CD4-positive, alpha-beta T cell treated with Interleukin-6 for 4 hours (primary cell): ENCODE results near the gene SV2C.
A peak's percentile ranks its signal among the peaks of the same experiment; 100 is the strongest.

ENCODE experiments used
- DNase-seq: peaks from one replicate; pipeline ENCODE4 v3.0.0-alpha.2; 2020; ENCODE audit warnings: mixed read lengths

The SV2C gene

DNA sequence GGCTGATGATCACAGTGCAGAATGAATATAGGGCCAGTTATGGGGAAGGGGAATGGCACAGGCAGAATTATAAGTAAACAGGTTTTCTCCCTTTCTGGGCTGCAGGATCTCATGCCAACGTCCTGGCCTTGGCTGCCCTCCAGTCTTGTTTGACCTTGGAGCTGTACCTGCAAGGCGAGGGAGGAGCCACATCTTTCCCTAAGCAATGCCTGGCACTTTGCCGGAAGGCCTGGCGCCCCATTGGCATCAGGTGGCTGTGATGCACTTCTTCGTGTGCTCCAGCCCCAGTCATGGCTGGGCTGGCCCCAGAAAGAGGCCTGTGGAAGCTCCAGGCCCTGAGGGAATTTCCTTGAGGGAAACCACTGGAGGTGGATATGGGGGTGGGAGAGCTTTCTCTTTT is 303.2 kb downstream of the SV2C start:
- no peak for DNase-seq

DNA sequence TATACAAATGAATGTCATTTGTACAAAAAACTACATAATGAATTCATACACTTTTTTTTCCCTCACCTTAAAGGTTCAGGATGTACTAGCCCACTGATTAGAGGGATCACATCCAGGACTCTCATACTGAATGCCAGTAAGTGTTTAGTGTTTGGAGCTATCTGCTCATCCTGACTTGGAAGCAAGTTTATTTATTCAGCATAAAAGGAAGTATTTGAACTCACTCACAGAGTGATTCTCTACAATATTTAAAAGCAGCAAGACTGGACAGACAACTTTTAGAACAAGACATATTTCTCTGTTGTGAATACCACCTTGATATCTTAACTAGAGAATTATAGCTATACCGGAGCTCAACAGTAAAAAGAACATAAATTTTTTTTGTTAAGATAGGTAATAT is 305.1 kb downstream of the SV2C start:
- DNase-seq = no peak

DNA sequence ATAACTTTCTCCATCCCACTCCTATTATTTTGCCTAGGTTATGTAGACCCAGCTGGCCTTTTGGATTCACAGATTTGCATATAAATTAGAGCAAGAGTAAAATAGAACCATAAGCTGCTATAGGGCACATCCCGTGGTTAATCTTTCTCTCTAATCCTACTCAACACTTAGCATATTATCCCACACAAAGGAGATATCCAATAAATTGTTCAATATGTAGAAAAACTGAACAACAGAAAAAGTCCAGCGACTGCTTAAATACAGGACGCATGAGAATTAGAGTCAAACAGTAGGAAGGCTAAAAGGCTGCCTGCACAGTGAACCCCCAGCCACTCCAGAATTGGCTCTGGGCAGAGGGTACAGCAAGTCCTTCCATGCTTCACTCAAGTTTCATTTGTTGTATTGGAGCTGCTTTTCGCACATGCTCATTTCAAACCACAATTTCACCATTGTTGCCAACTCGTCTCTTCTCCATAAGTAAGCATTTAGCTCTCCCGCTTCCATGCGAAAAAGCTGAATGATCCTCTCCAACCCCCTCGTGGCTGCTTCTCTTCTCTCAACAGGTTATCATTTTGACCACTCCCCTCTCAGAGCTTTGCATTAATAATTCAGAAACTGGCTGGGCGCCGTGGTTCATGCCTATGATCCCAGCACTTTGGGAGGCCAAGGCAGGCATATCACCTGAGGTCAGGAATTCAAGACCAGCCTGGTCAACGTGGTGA is 305.8 kb downstream of the SV2C start:
- DNase-seq = no peak

DNA sequence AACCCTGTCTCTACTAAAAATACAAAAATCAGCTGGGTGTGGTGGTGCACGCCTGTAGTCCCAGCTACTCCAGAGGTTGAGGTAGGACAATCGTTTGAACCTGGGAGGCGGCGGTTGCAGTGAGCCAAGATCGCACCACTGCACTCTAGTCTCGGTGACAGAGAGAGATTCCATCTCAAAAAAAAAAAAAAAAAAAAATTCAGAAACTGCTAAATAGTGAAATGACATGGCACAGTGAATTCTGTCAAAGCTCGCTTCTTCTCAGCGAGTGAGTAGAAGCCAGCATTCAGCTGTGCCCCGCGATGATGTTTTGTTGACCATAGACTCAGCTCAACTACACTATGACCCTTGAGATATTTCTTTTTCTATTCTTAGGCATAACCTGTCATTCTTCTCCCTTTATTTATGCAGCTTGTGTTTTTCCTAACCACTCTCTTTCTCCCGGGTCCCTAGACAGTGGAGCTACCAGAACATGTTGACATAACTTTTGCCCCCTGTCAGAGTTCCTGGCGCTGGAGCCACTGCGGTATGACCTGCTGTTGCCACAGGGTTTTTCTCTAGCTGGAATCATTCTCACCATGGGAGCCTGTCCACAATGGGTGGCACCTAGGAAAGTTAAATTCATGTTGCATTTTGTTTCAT is 306.5 kb downstream of the SV2C start:
- no peak for DNase-seq

DNA sequence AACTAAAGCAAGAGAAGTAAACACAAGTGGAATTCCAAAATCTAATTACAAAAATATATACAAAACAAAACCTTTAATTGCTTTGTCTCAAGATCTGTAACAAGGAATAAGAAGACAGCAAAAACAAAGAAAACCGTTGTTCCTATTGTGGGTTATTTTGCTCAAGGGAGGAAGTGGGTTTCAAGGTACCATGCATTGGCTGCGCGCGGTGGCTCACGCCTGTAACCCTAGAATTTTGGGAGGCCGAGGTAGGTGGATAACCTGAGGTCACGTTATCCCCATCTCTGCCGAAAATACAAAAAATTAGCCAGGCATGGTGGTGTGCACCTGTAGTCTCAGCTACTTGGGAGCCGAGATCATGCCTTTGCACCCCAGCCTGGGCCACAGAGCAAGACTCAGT is 307.8 kb downstream of the SV2C start:
- peak; percentile 60 for DNase-seq

DNA sequence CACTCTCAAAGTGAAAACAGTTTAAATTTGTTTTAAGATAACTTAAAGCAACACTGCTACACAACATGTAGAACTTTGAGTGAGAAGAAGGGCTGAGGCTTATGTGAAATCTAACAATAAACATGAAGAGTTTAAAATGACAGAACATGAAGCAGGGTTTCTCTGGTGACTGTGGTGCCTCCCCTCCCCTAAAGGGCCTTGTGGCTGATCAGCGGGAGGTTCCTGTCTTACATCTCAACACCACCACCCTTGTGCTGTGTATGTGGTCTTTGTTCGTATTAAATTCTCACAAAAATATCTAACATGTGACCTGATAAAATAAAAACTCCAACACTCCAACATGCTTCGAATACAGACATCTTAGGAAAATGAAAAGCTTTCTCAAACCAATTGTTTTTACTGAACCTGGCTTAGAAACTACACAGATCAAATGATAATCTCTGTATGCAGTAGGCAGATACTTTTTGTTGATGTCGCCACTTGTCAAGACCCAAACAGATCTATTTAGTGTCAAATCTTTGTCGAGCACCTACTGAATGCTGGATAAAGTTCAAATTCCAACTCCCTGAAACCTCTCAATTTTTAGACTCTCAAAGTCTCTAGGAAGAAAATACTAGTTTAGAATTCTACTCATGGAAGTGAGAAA is 310.0 kb downstream of the SV2C start:
- peak; percentile 55 for DNase-seq

DNA sequence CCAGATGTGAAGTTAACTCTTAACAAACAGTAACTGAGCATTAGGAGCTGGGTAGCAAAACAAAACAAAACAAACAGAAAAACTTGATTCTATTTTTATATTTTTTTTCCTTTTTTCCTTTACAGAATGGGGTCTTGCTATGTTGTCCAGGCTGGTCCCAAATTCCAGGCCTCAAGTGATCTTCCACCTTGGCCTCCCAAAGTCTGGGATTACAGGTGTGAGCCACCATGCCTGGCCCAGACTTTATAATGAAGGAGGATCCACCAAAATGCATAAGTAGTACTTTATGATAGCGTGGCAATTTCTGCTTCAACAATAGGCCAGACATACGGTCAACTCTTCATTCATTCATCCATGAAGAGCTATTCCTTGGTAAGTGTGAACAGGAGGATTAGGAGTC is 314.0 kb downstream of the SV2C start:
- DNase-seq = no peak

DNA sequence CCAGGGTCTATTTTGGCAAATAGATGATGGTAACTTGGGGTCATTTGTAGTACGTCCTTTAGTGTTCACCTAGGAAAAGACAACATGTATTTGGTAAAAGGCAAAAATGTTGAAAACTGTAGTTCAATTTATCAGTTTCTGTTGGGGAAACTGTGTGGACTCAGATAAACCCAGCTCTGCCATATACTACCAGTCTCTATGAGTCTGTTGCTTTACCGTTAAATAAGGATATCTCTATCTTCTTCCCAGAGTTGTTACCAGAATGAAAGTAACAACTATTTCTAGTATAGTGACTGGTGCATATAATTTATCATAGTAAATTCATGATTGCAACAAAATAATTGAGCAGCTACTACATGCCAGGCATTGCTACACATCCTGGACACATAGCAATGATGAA is 316.1 kb downstream of the SV2C start:
- no peak for DNase-seq

DNA sequence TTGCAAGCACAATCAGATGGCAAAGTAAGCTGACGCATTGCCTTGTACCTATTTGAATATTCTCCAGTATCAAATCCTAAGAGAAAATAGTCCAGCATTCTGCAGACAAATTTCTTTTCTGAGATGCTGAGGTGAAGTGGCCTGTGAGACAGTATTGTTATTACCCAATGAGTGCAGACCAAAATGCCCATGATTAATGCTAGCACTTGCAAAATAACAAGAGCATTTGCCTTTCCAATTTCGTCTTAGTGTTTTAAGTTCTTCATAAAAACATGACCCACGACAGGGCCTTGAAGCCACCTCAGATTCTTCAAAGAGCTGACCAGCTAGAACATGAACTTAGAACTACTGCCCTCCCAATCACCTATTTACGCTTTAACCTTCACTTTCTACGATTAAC is 317.3 kb downstream of the SV2C start:
- no peak for DNase-seq

DNA sequence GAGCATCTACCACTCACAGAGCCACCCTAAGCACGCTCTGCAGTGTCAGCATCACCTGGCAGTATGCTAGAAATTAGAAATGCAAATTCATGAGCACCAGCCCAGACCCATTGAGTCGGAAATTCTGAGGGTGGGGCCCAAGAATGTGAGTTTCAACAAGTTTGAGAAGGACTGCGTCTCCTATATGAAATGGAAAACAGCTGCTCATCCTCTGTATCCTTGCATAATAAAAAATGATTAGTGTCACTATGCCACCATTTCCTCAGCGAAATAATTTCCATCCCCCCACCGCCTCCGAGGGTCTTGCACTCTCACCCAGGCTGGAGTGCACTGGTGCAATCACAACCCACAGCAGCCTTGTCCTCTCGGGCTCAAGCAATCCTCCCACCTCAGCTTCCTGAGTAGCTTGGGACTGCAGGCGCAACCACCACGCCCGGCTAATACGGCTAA is 318.6 kb downstream of the SV2C start:
- DNase-seq = peak; percentile 38

DNA sequence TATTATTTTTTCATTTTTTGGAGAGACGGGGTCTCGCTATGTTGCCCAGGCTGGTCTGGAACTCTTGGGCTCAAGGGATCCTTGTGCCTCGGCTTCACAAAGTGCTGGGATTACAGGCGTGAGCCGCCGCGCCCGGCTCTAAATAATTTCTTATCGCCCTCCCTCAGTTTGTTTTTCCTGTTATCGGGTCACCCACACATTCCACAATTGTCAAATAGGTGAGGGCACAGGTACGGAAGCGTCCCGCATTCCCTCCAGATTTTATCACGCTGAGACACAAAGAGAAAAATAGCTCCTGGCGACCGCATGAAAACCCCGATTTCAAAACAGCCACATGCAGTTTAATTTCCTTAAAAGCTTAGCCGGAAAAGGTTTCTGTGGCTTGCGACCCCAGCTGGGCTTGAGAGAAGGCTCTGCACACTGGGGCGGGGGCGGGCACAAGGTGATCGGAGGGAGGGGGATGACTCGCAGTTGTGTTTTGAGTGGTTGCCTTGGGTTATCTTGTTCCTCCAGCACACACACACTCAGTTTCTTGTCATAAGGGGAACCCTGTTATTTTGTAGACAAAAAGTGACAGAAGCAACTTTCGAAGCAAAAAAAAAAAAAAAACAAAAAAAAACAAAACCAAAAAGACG is 319.2 kb downstream of the SV2C start:
- DNase-seq = peak; percentile 86

DNA sequence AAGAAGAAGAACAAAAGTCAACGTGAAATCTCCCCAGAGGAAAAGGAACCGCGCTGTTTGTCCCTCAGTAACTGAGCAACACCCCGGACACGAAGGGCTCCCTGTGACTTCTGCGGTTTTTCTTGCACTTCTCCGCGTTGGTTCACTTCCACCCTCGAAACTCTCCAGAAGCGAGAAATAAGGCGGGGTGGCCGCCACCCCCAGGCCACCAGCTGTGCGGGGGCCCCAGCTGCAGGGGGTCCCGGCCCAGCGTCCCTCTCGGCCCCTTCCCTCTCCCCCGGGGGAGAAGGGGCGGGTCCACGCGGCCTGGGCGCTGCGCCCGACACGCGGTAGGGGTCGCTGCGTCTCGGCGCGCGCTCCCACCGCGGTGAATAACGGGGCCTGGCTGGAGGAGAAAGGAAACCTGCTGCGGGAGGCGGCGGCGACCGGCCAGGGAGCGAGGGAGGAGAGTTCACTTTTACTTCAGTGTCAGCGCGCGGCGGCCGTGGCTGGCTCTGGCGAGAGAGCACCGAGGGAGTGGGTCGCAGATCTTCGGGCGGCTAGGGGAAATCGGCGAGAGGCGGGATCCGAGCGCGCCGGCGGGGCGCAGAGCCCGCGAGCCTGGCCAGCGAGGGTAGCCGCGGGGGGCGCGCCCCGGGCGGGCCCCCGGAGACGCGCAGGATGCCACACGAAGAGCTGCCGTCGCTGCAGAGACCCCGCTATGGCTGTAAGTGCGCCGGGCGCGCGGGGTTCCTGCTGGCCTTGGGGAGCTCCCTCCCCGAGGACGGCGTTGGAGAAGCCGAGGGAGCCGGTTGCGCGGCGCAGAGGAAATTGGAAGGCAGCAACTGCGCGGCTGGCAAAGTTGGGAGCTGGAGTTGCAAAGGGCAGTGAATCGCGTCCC is 319.9 kb downstream of the SV2C start, which contains the start of gene IQGAP2:
TSS of gene IQGAP2 (plus strand) at position 400 of the 880 bp plus-strand sequence. CDS start at position 661, 261 bp downstream.
- DNase-seq = peak; percentile 81
